Stimulated activated CD4-positive, alpha-beta T cell treated with anti-CD3 and anti-CD28 coated beads, Interleukin-4, amount 100 ng/mL, for 1 hour (primary cell): ENCODE measurements around the gene HES5.

Experiments
- DNase-seq: peaks from one replicate; pipeline ENCODE4 v3.0.0-alpha.2; 2020

Gene HES5

GRCh38 chr1:2546515-2547209, 16.6 kb upstream of the HES5 start:
- peak; percentile 79 for DNase-seq

- DNase-seq = peak; percentile 84
Observed at GRCh38 chr1:2545754-2546514, 15.9 kb upstream of the HES5 start.

GRCh38 chr1:2544875-2545640, 15.0 kb upstream of the HES5 start:
- no peak for DNase-seq

- no peak for DNase-seq
Observed at GRCh38 chr1:2544093-2544874, 14.2 kb upstream of the HES5 start.

GRCh38 chr1:2543543-2544092, 13.6 kb upstream of the HES5 start:
- peak; percentile 48 for DNase-seq

- no peak for DNase-seq
Observed at GRCh38 chr1:2542246-2542915, 12.3 kb upstream of the HES5 start.

GRCh38 chr1:2541619-2542245, 11.7 kb upstream of the HES5 start:
- DNase-seq = no peak

GRCh38 chr1:2540816-2541492, 10.9 kb upstream of the HES5 start:
- no peak for DNase-seq

GRCh38 chr1:2539312-2539907, 9.3 kb upstream of the HES5 start:
- peak; percentile 41 for DNase-seq

- no peak for DNase-seq
Observed at GRCh38 chr1:2538872-2539271, 8.8 kb upstream of the HES5 start.

- no peak for DNase-seq
Observed at GRCh38 chr1:2538376-2538775, 8.3 kb upstream of the HES5 start.

GRCh38 chr1:2537784-2538115, 7.7 kb upstream of the HES5 start:
- no peak for DNase-seq

- DNase-seq = no peak
Observed at GRCh38 chr1:2535981-2536380, 5.9 kb upstream of the HES5 start.

- no peak for DNase-seq
Observed at GRCh38 chr1:2535455-2535854, 5.4 kb upstream of the HES5 start.

GRCh38 chr1:2534687-2535441, 4.8 kb upstream of the HES5 start:
- DNase-seq = no peak

GRCh38 chr1:2534315-2534686, 4.2 kb upstream of the HES5 start:
- DNase-seq = no peak

- no peak for DNase-seq
Observed at GRCh38 chr1:2533365-2533764, 3.3 kb upstream of the HES5 start.

GRCh38 chr1:2532485-2533160, 2.6 kb upstream of the HES5 start:
- no peak for DNase-seq
